ENCODE data around the gene CEP250.

The CEP250 gene

DNA sequence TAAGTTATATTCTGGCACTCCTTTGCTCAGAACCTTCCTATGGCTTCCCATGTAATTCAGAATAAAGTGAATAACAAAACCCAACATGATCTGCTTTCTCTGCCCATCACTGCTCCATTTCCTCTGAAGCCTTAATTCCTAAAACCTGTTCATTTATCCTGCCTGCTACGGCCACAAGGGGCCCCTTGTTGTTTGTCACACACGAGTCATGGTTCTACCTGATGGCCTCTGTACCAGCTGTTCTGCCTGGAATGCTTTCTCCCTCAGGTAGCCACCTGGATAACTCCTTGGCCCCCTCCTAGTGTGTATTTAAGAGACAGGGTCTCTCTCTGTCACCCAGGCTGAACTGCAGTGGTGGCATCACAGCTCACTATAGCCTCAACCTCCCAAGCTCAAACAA lies 113.2 kb downstream of the CEP250 start:
- no peak for DNase-seq
